OCI-LY1 (cell line): Measurements from ENCODE around the gene PSMD5.

Experiments
- H2AFZ ChIP-seq: fragments of 200-600 bp; sonication (generic), shearing (Covaris generic); 2 replicates; pipeline ENCODE4 v1.6.0; 2014; ENCODE audit warnings: antibody characterized with exemption, mild to moderate bottlenecking, low read length
- H3F3A ChIP-seq: fragments of 200-600 bp; sonication (generic), shearing (Covaris generic); 2 replicates; pipeline ENCODE4 v1.6.0; 2014; ENCODE audit warnings: mild to moderate bottlenecking, antibody characterized with exemption, low read length, moderate library complexity; ENCODE audit not compliant: insufficient read depth
- H3K27ac ChIP-seq: fragments of 200-600 bp; sonication (generic); 2 replicates; pipeline ENCODE4 v1.5.1; 2014; ENCODE audit warnings: low read length, mixed run types, mild to moderate bottlenecking, low read depth; ENCODE audit not compliant: poor library complexity, severe bottlenecking
- H3K27me3 ChIP-seq: fragments of 200-600 bp; sonication (generic); 2 replicates; pipeline ENCODE4 v1.6.0; 2014; ENCODE audit warnings: antibody characterized with exemption, mild to moderate bottlenecking, low read length, moderate library complexity; ENCODE audit not compliant: insufficient read depth
- H3K36me3 ChIP-seq: fragments of 200-600 bp; sonication (generic); 2 replicates; pipeline ENCODE4 v1.6.1; 2014; ENCODE audit warnings: mild to moderate bottlenecking, antibody characterized with exemption, low read length, moderate library complexity, mixed read lengths; ENCODE audit not compliant: insufficient read depth
- H3K4me1 ChIP-seq: fragments of 200-600 bp; sonication (generic); 2 replicates; pipeline ENCODE4 v1.5.1; 2014; ENCODE audit warnings: mild to moderate bottlenecking, low read length, moderate library complexity; ENCODE audit not compliant: insufficient read depth, severe bottlenecking
- H3K4me2 ChIP-seq: fragments of 200-600 bp; sonication (generic), shearing (Covaris generic); 2 replicates; pipeline ENCODE4 v1.6.1; 2014; ENCODE audit warnings: low read length
- H3K4me3 ChIP-seq: fragments of 200-600 bp; sonication (generic); 2 replicates; pipeline ENCODE4 v1.5.1; 2014; ENCODE audit warnings: low read length, low read depth, mild to moderate bottlenecking, mixed read lengths; ENCODE audit not compliant: poor library complexity, severe bottlenecking
- H3K79me2 ChIP-seq: fragments of 200-600 bp; shearing (Covaris generic); 2 replicates; pipeline ENCODE4 v1.6.1; 2016; ENCODE audit warnings: mixed run types, low read length, mixed read lengths; ENCODE audit not compliant: insufficient read depth
- H3K9ac ChIP-seq: fragments of 200-600 bp; sonication (generic), shearing (Covaris generic); 2 replicates; pipeline ENCODE4 v1.6.1; 2014; ENCODE audit warnings: mild to moderate bottlenecking, low read length, mixed read lengths
- H3K9me2 ChIP-seq: fragments of 200-600 bp; sonication (generic), shearing (Covaris generic); 2 replicates; pipeline ENCODE4 v1.6.1; 2014; ENCODE audit warnings: low read depth, mild to moderate bottlenecking, low read length, mixed read lengths
- H3K9me3 ChIP-seq: fragments of 200-600 bp; shearing (Covaris generic); 2 replicates; pipeline ENCODE4 v1.6.1; 2014; ENCODE audit warnings: low read length, mixed read lengths
- H4K20me1 ChIP-seq: fragments of 200-600 bp; sonication (generic), shearing (Covaris generic); 2 replicates; pipeline ENCODE4 v1.6.0; 2016; ENCODE audit warnings: mild to moderate bottlenecking, low read length; ENCODE audit not compliant: insufficient read depth
- CTCF ChIP-seq: fragments of 200-600 bp; sonication (generic), shearing (Covaris generic); IDR thresholded peaks from 2 replicates; pipeline ENCODE4 v1.5.1; 2017; ENCODE audit warnings: mild to moderate bottlenecking, antibody characterized with exemption, low read length, moderate library complexity, mixed read lengths
- EZH2 ChIP-seq: fragments of 200-600 bp; sonication (generic), shearing (Covaris generic); IDR thresholded peaks from 2 replicates; pipeline ENCODE4 v1.8.0; 2017; ENCODE audit warnings: borderline replicate concordance, mixed run types, mild to moderate bottlenecking, antibody characterized with exemption, low read length, moderate library complexity, mixed read lengths

Gene PSMD5

GRCh38 chr9:120770931-120771330 is 71.8 kb downstream of the PSMD5 start:
- no peak overlapping the region for H3K9ac ChIP-seq
- H3K27me3 ChIP-seq, result no peaks in the 10 kb centered on the region
- TF ChIP-seq EZH2, result no peak
- no peak for TF ChIP-seq CTCF
- H3K4me1 ChIP-seq, result no peaks in the 10 kb centered on the region
- H3K4me3 ChIP-seq, result no peak overlapping the region
- H3K27ac ChIP-seq, result no peak overlapping the region
- no peaks in the 10 kb centered on the region for H3F3A ChIP-seq
- H3K36me3 ChIP-seq, result peaks cover 82% of the 10 kb centered on the region
- no peak overlapping the region for H3K4me2 ChIP-seq
- H4K20me1 ChIP-seq, result no peaks in the 10 kb centered on the region
- H3K9me3 ChIP-seq, result no peaks in the 10 kb centered on the region
- H3K79me2 ChIP-seq, result no peaks in the 10 kb centered on the region
- H3K9me2 ChIP-seq, result no peaks in the 10 kb centered on the region
- H2AFZ ChIP-seq, result no peak overlapping the region

- no peak overlapping the region for H3K4me3 ChIP-seq
- no peaks in the 10 kb centered on the region for H3K9me3 ChIP-seq
- no peaks in the 10 kb centered on the region for H3K9me2 ChIP-seq
- H2AFZ ChIP-seq, result no peak overlapping the region
- no peaks in the 10 kb centered on the region for H3F3A ChIP-seq
- no peaks in the 10 kb centered on the region for H4K20me1 ChIP-seq
- no peaks in the 10 kb centered on the region for H3K79me2 ChIP-seq
- no peak overlapping the region for H3K27ac ChIP-seq
- H3K27me3 ChIP-seq, result no peaks in the 10 kb centered on the region
- no peak overlapping the region for H3K9ac ChIP-seq
- H3K4me1 ChIP-seq, result no peaks in the 10 kb centered on the region
- no peak for TF ChIP-seq CTCF
- TF ChIP-seq EZH2, result no peak
- H3K36me3 ChIP-seq, result peaks cover 83% of the 10 kb centered on the region
- no peak overlapping the region for H3K4me2 ChIP-seq
Observed at GRCh38 chr9:120768886-120769285, 73.8 kb downstream of the PSMD5 start.

GRCh38 chr9:120768247-120768646 is 74.5 kb downstream of the PSMD5 start:
- no peak overlapping the region for H3K4me2 ChIP-seq
- no peak overlapping the region for H3K4me3 ChIP-seq
- no peak overlapping the region for H3K27ac ChIP-seq
- peaks cover 89% of the 10 kb centered on the region for H3K36me3 ChIP-seq
- no peaks in the 10 kb centered on the region for H4K20me1 ChIP-seq
- no peaks in the 10 kb centered on the region for H3K79me2 ChIP-seq
- no peaks in the 10 kb centered on the region for H3F3A ChIP-seq
- H2AFZ ChIP-seq, result no peak overlapping the region
- TF ChIP-seq CTCF (no peak), EZH2 (no peak)
- H3K9ac ChIP-seq, result no peak overlapping the region
- no peaks in the 10 kb centered on the region for H3K4me1 ChIP-seq
- H3K9me3 ChIP-seq, result no peaks in the 10 kb centered on the region
- no peaks in the 10 kb centered on the region for H3K9me2 ChIP-seq
- no peaks in the 10 kb centered on the region for H3K27me3 ChIP-seq
